NB4 (cell line): ENCODE data around the gene FBXO46.
A peak's percentile ranks its signal among the peaks of the same experiment; 100 is the strongest.

ENCODE experiments used
- DNase-seq: peaks from one replicate; pipeline ENCODE4 v3.0.0; 2010; ENCODE audit warnings: low read depth
- H3K4me3 ChIP-seq: one replicate; pipeline ENCODE4 v1.5.1; 2011; ENCODE audit warnings: mild to moderate bottlenecking, low read depth, low read length, moderate library complexity
- CTCF ChIP-seq: IDR thresholded peaks from one replicate; pipeline ENCODE4 v1.5.1; 2012; ENCODE audit warnings: low read depth, low read length
- MAX ChIP-seq: IDR thresholded peaks from 2 replicates; pipeline ENCODE4 v1.6.1; 2011; ENCODE audit warnings: low read depth, low read length
- MYC ChIP-seq: IDR thresholded peaks from 2 replicates; pipeline ENCODE4 v1.6.1; 2011; ENCODE audit warnings: low read depth, low read length
- POLR2A ChIP-seq: IDR thresholded peaks from 2 replicates; pipeline ENCODE4 v1.6.1; 2011; ENCODE audit warnings: mild to moderate bottlenecking; ENCODE audit not compliant: insufficient read length; ENCODE audit errors: extremely low read depth

Gene FBXO46

GRCh38 chr19:45730368-45731288 is at the start of gene FBXO46:
TSS of gene FBXO46 (minus strand) at chr19:45730896. CDS start at chr19:45713495, 17,401 bp downstream.
- H3K4me3 ChIP-seq, result peak within 1 kb of the TSS; percentile 79
- peak; percentile 97 for DNase-seq
- TF ChIP-seq MYC, result peak; percentile 48; the same call in 1 of the 2 replicates
- peak; percentile 5 for TF ChIP-seq CTCF
- peak; percentile 68 for TF ChIP-seq POLR2A
- no peak for TF ChIP-seq MAX

GRCh38 chr19:45780146-45780447 is 49.4 kb upstream of the FBXO46 start:
- no peak for DNase-seq
- TF ChIP-seq MYC (no peak), POLR2A (no peak), MAX (no peak), CTCF (no peak)
- H3K4me3 ChIP-seq, result no peak overlapping the region

GRCh38 chr19:45779231-45780145 is 48.8 kb upstream of the FBXO46 start:
- H3K4me3 ChIP-seq, result no peak overlapping the region
- TF ChIP-seq CTCF (peak; percentile 48), MYC (no peak), POLR2A (no peak), MAX (no peak)
- DNase-seq, result peak; percentile 70

- DNase-seq, result no peak
- H3K4me3 ChIP-seq, result no peak overlapping the region
- TF ChIP-seq CTCF (no peak), POLR2A (no peak), MAX (no peak), MYC (no peak)
Measured at GRCh38 chr19:45778010-45778661, 47.4 kb upstream of the FBXO46 start.

GRCh38 chr19:45777395-45777961 is 46.8 kb upstream of the FBXO46 start:
- TF ChIP-seq POLR2A (no peak), MAX (no peak), MYC (no peak), CTCF (no peak)
- no peak for DNase-seq
- no peak overlapping the region for H3K4me3 ChIP-seq
